Parathyroid adenoma (tissue), 2 donors: ENCODE results near the gene PROK2.

Experiments
- H2AFZ ChIP-seq: fragments of 300-600 bp; sonication (generic); one replicate; pipeline ENCODE4 v1.7.0; 2017; ENCODE audit warnings: antibody characterized with exemption, mild to moderate bottlenecking
- H3K27ac ChIP-seq: fragments of 300-600 bp; sonication (generic); one replicate; pipeline ENCODE4 v1.7.0; 2017
- H3K27me3 ChIP-seq: fragments of 300-600 bp; sonication (generic); one replicate; pipeline ENCODE4 v1.7.0; 2017; ENCODE audit warnings: low read length; ENCODE audit not compliant: control insufficient read depth, insufficient read depth
- H3K36me3 ChIP-seq: fragments of 300-600 bp; sonication (generic); one replicate; pipeline ENCODE4 v1.7.0; 2017; ENCODE audit warnings: low read length; ENCODE audit not compliant: control insufficient read depth, insufficient read depth
- H3K4me1 ChIP-seq: fragments of 300-600 bp; sonication (generic); one replicate; pipeline ENCODE4 v1.7.0; 2017; ENCODE audit warnings: control low read depth
- H3K4me2 ChIP-seq: fragments of 300-600 bp; sonication (generic); one replicate; pipeline ENCODE4 v1.7.0; 2017; ENCODE audit warnings: low read length
- H3K4me3 ChIP-seq: fragments of 300-600 bp; sonication (generic); one replicate; pipeline ENCODE4 v1.7.0; 2017; ENCODE audit warnings: low read depth, low read length
- H3K79me2 ChIP-seq: fragments of 300-600 bp; sonication (generic); one replicate; pipeline ENCODE4 v1.7.0; 2017; ENCODE audit warnings: control low read depth
- H3K9ac ChIP-seq: fragments of 300-600 bp; sonication (generic); one replicate; pipeline ENCODE4 v1.7.0; 2017; ENCODE audit warnings: mild to moderate bottlenecking
- H3K9me3 ChIP-seq: fragments of 300-600 bp; sonication (generic); one replicate; pipeline ENCODE4 v1.7.0; 2017; ENCODE audit warnings: low read length; ENCODE audit not compliant: control insufficient read depth
- TF ChIP-seq, protein P1 (sequence below): fragments of 300-600 bp; sonication (generic); IDR thresholded peaks from one replicate; pipeline ENCODE4 v1.7.0; 2017; ENCODE audit warnings: antibody characterized with exemption, mild to moderate bottlenecking
- donor health status: primary hyperparathyroidism.

PROK2 gene

DNA sequence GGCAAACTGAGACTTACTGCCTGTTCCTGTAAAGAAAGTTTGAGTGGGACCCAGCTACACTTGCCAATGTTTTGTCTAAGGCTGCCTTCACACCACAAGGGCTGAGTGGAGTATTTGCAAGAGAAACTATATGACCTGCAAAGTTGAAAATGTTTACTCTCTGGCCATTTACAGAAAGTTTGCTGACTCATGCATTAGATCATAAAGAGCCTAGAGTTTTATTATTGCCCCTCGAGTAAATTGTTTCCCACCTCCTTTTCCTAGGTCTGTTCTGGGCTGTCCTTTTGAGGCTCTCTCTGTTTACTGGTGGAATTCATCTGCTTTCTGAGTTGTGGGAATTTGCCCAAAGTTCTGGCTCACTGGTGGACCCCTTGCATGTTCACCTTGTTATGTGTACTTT is 6.7 kb upstream of the PROK2 start:
- Histone ChIP-seq H3K4me1 (no peaks in the 10 kb centered on the region), H3K9ac (no peak overlapping the region), H3K27me3 (no peaks in the 10 kb centered on the region), H3K36me3 (no peaks in the 10 kb centered on the region), H2AFZ (no peak overlapping the region), H3K4me3 (no peak overlapping the region), H3K27ac (no peak overlapping the region), H3K4me2 (no peak overlapping the region), H3K9me3 (no peaks in the 10 kb centered on the region), H3K79me2 (no peaks in the 10 kb centered on the region)
- TF ChIP-seq, protein P1, sequence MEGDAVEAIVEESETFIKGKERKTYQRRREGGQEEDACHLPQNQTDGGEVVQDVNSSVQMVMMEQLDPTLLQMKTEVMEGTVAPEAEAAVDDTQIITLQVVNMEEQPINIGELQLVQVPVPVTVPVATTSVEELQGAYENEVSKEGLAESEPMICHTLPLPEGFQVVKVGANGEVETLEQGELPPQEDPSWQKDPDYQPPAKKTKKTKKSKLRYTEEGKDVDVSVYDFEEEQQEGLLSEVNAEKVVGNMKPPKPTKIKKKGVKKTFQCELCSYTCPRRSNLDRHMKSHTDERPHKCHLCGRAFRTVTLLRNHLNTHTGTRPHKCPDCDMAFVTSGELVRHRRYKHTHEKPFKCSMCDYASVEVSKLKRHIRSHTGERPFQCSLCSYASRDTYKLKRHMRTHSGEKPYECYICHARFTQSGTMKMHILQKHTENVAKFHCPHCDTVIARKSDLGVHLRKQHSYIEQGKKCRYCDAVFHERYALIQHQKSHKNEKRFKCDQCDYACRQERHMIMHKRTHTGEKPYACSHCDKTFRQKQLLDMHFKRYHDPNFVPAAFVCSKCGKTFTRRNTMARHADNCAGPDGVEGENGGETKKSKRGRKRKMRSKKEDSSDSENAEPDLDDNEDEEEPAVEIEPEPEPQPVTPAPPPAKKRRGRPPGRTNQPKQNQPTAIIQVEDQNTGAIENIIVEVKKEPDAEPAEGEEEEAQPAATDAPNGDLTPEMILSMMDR = no peak

- H3K27me3 ChIP-seq = no peaks in the 10 kb centered on the region
- TF ChIP-seq, protein P1 = no peak
- H3K27ac ChIP-seq = no peak overlapping the region
- H3K4me3 ChIP-seq = no peak overlapping the region
- no peaks in the 10 kb centered on the region for H3K36me3 ChIP-seq
- no peak overlapping the region for H2AFZ ChIP-seq
- no peak overlapping the region for H3K4me2 ChIP-seq
- H3K9me3 ChIP-seq = no peaks in the 10 kb centered on the region
- H3K4me1 ChIP-seq = no peaks in the 10 kb centered on the region
- no peaks in the 10 kb centered on the region for H3K79me2 ChIP-seq
- H3K9ac ChIP-seq = no peak overlapping the region
Measured at GRCh38 chr3:71789922-71790321, 5.0 kb upstream of the PROK2 start.

GRCh38 chr3:71787851-71788405 is 3.0 kb upstream of the PROK2 start:
- Histone ChIP-seq H3K36me3 (no peaks in the 10 kb centered on the region), H3K9ac (no peak overlapping the region), H3K27ac (no peak overlapping the region), H3K79me2 (no peaks in the 10 kb centered on the region), H3K4me2 (no peak overlapping the region), H3K9me3 (no peaks in the 10 kb centered on the region), H3K4me3 (no peak overlapping the region), H2AFZ (no peak overlapping the region), H3K4me1 (no peaks in the 10 kb centered on the region), H3K27me3 (no peaks in the 10 kb centered on the region)
- TF ChIP-seq, protein P1 = no peak

DNA sequence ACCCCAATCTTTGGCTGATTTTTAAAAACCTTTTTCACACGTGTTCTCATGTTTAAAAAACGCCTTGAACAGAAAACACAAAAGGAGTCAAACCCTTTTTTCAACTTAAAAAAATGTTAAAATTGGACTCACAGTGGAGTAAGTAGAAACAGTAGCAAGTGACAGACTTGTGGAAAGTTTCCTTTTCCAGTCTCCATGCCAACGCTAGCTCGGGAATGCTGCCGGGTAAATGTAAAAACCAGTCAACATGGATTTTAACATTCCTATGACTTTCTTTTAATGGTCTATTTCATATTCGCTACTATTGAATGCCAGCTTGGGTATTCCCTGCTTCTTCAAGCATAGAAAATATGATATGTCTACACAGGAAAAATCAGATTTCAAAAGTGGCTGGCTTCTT is 1.6 kb upstream of the PROK2 start:
- Histone ChIP-seq H3K4me1 (no peaks in the 10 kb centered on the region), H3K9me3 (no peaks in the 10 kb centered on the region), H3K27ac (no peak overlapping the region), H3K4me3 (no peak overlapping the region), H3K9ac (no peak overlapping the region), H2AFZ (no peak overlapping the region), H3K79me2 (no peaks in the 10 kb centered on the region), H3K27me3 (no peaks in the 10 kb centered on the region), H3K4me2 (no peak overlapping the region), H3K36me3 (no peaks in the 10 kb centered on the region)
- TF ChIP-seq, protein P1 = no peak

- TF ChIP-seq, protein P1 = no peak
- H3K36me3 ChIP-seq = no peaks in the 10 kb centered on the region
- no peaks in the 10 kb centered on the region for H3K79me2 ChIP-seq
- no peaks in the 10 kb centered on the region for H3K9me3 ChIP-seq
- H3K27ac ChIP-seq = no peak overlapping the region
- no peak overlapping the region for H2AFZ ChIP-seq
- no peak overlapping the region for H3K4me3 ChIP-seq
- H3K4me2 ChIP-seq = no peak overlapping the region
- no peaks in the 10 kb centered on the region for H3K4me1 ChIP-seq
- H3K9ac ChIP-seq = no peak overlapping the region
- H3K27me3 ChIP-seq = no peaks in the 10 kb centered on the region
Measured at GRCh38 chr3:71786217-71786549, 1.2 kb upstream of the PROK2 start.
